Measurements from ENCODE around the gene LILRA5.

Gene LILRA5

GRCh38 chr19:54343868-54344267 is 30.9 kb upstream of the LILRA5 start:
- Histone ChIP-seq H3K4me1 (ENCODE audit: control insufficient read depth, low read depth, low read length) (no peaks in the 10 kb centered on the region), H3K27me3 (ENCODE audit: control insufficient read depth, insufficient read depth, low read length) (no peaks in the 10 kb centered on the region)

GRCh38 chr19:54341295-54341694 is 28.3 kb upstream of the LILRA5 start:
- no peak overlapping the region for H3K9ac ChIP-seq (ENCODE audit: low read length)
- no peaks in the 10 kb centered on the region for H3K27me3 ChIP-seq (ENCODE audit: control insufficient read depth, insufficient read depth, low read length)
- H3K36me3 ChIP-seq (ENCODE audit: control insufficient read depth, low read depth, low read length), result no peaks in the 10 kb centered on the region
- no peak overlapping the region for H3K27ac ChIP-seq (ENCODE audit: low read length)
- no peaks in the 10 kb centered on the region for H3K9me3 ChIP-seq (ENCODE audit: control insufficient read depth, low read depth, low read length)
- no peaks in the 10 kb centered on the region for H3K4me1 ChIP-seq (ENCODE audit: control insufficient read depth, low read depth, low read length)
- no peak overlapping the region for H3K4me3 ChIP-seq (ENCODE audit: low read length)

More at GRCh38 chr19:54343868-54344267, 30.9 kb upstream of the LILRA5 start:
- Histone ChIP-seq H3K9ac (ENCODE audit: low read length) (no peak overlapping the region), H3K4me3 (ENCODE audit: low read length) (no peak overlapping the region), H3K36me3 (ENCODE audit: control insufficient read depth, low read depth, low read length) (no peaks in the 10 kb centered on the region), H3K9me3 (ENCODE audit: control insufficient read depth, low read depth, low read length) (no peaks in the 10 kb centered on the region), H3K27ac (ENCODE audit: low read length) (no peak overlapping the region)

GRCh38 chr19:54339646-54340358 is 26.8 kb upstream of the LILRA5 start:
- Histone ChIP-seq H3K4me1 (ENCODE audit: control insufficient read depth, low read depth, low read length) (no peaks in the 10 kb centered on the region), H3K9ac (ENCODE audit: low read length) (no peak overlapping the region), H3K4me3 (ENCODE audit: low read length) (no peak overlapping the region), H3K27me3 (ENCODE audit: control insufficient read depth, insufficient read depth, low read length) (no peaks in the 10 kb centered on the region), H3K27ac (ENCODE audit: low read length) (no peak overlapping the region), H3K9me3 (ENCODE audit: control insufficient read depth, low read depth, low read length) (no peaks in the 10 kb centered on the region), H3K36me3 (ENCODE audit: control insufficient read depth, low read depth, low read length) (no peaks in the 10 kb centered on the region)

- H3K27ac ChIP-seq (ENCODE audit: low read length), result no peak overlapping the region
- H3K9ac ChIP-seq (ENCODE audit: low read length), result no peak overlapping the region
- no peaks in the 10 kb centered on the region for H3K27me3 ChIP-seq (ENCODE audit: control insufficient read depth, insufficient read depth, low read length)
- H3K9me3 ChIP-seq (ENCODE audit: control insufficient read depth, low read depth, low read length), result no peaks in the 10 kb centered on the region
- no peaks in the 10 kb centered on the region for H3K36me3 ChIP-seq (ENCODE audit: control insufficient read depth, low read depth, low read length)
- H3K4me1 ChIP-seq (ENCODE audit: control insufficient read depth, low read depth, low read length), result no peaks in the 10 kb centered on the region
- no peak overlapping the region for H3K4me3 ChIP-seq (ENCODE audit: low read length)
Measured at GRCh38 chr19:54338521-54338920, 25.6 kb upstream of the LILRA5 start.

DNA sequence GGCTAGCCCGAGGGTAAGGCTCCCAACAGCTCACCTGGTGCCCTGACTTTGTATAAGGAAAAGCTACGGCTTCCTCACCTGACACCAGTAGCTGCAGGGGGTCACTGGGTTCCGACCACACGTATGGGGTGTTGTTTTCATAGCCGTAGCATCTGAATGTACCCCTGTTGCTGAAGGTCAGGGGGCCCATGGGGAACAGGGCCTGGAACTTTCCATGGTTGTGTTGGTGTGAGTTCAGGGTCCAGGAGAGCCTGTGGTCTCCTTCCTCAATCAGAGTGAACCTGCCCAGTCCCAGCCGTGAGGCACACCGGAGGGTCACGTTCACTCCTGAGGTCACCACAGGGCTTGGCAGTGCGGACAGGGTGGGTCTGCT is 24.9 kb upstream of the LILRA5 start:
- no peaks in the 10 kb centered on the region for H3K27me3 ChIP-seq (ENCODE audit: control insufficient read depth, insufficient read depth, low read length)
- no peak overlapping the region for H3K4me3 ChIP-seq (ENCODE audit: low read length)
- H3K9me3 ChIP-seq (ENCODE audit: control insufficient read depth, low read depth, low read length), result no peaks in the 10 kb centered on the region
- H3K4me1 ChIP-seq (ENCODE audit: control insufficient read depth, low read depth, low read length), result no peaks in the 10 kb centered on the region
- no peaks in the 10 kb centered on the region for H3K36me3 ChIP-seq (ENCODE audit: control insufficient read depth, low read depth, low read length)
- H3K27ac ChIP-seq (ENCODE audit: low read length), result no peak overlapping the region
- H3K9ac ChIP-seq (ENCODE audit: low read length), result no peak overlapping the region

GRCh38 chr19:54336893-54337857 is 24.2 kb upstream of the LILRA5 start:
- no peaks in the 10 kb centered on the region for H3K27me3 ChIP-seq (ENCODE audit: control insufficient read depth, insufficient read depth, low read length)
- H3K9me3 ChIP-seq (ENCODE audit: control insufficient read depth, low read depth, low read length), result no peaks in the 10 kb centered on the region
- H3K36me3 ChIP-seq (ENCODE audit: control insufficient read depth, low read depth, low read length), result no peaks in the 10 kb centered on the region
- no peaks in the 10 kb centered on the region for H3K4me1 ChIP-seq (ENCODE audit: control insufficient read depth, low read depth, low read length)
- H3K4me3 ChIP-seq (ENCODE audit: low read length), result no peak overlapping the region
- no peak overlapping the region for H3K9ac ChIP-seq (ENCODE audit: low read length)
- no peak overlapping the region for H3K27ac ChIP-seq (ENCODE audit: low read length)

GRCh38 chr19:54335979-54336892 is 23.3 kb upstream of the LILRA5 start:
- Histone ChIP-seq H3K9ac (ENCODE audit: low read length) (no peak overlapping the region), H3K27me3 (ENCODE audit: control insufficient read depth, insufficient read depth, low read length) (no peaks in the 10 kb centered on the region), H3K36me3 (ENCODE audit: control insufficient read depth, low read depth, low read length) (no peaks in the 10 kb centered on the region), H3K4me1 (ENCODE audit: control insufficient read depth, low read depth, low read length) (no peaks in the 10 kb centered on the region), H3K4me3 (ENCODE audit: low read length) (no peak overlapping the region), H3K9me3 (ENCODE audit: control insufficient read depth, low read depth, low read length) (no peaks in the 10 kb centered on the region), H3K27ac (ENCODE audit: low read length) (no peak overlapping the region)

- Histone ChIP-seq H3K9me3 (ENCODE audit: control insufficient read depth, low read depth, low read length) (no peaks in the 10 kb centered on the region), H3K4me1 (ENCODE audit: control insufficient read depth, low read depth, low read length) (no peaks in the 10 kb centered on the region), H3K27ac (ENCODE audit: low read length) (no peak overlapping the region), H3K4me3 (ENCODE audit: low read length) (no peak overlapping the region), H3K27me3 (ENCODE audit: control insufficient read depth, insufficient read depth, low read length) (no peaks in the 10 kb centered on the region), H3K36me3 (ENCODE audit: control insufficient read depth, low read depth, low read length) (no peaks in the 10 kb centered on the region), H3K9ac (ENCODE audit: low read length) (no peak overlapping the region)
Measured at GRCh38 chr19:54335164-54335563, 22.2 kb upstream of the LILRA5 start.

DNA sequence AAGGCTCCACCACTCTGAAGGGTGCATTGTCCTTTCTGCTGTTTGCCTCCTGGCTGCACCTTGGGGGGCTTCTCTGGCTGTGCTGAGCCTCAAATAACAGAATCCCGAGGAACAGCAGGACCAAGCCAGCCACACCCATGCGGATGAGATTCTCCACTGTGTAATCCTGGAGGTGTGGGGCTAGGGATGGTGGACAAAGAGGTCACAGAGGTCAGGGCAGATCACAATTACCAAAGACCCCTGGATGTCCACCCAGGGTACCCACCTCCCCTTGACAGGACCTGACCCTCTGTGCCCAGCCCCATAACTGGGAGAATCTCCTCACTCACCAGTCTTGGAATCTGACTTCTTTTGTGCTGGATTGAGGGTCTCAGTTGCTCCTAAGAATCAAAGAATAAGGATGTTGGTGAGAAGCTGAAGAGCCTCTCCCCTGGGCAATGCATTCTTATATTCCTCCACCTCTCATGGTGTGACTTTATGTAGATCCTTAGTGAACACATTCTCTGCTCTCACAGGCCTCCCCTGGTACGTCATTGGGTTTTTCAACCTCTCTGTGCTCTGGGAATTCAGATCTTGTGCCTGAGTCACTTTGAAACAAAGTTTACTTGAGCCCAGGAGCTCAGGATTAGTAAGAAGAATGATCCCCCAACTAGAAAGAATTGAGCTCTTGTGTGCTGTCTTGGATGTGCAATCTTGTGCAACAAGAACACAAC is 20.8 kb upstream of the LILRA5 start:
- H3K9me3 ChIP-seq (ENCODE audit: control insufficient read depth, low read depth, low read length), result no peaks in the 10 kb centered on the region
- no peak overlapping the region for H3K4me3 ChIP-seq (ENCODE audit: low read length)
- no peaks in the 10 kb centered on the region for H3K36me3 ChIP-seq (ENCODE audit: control insufficient read depth, low read depth, low read length)
- no peaks in the 10 kb centered on the region for H3K27me3 ChIP-seq (ENCODE audit: control insufficient read depth, insufficient read depth, low read length)
- no peak overlapping the region for H3K27ac ChIP-seq (ENCODE audit: low read length)
- H3K4me1 ChIP-seq (ENCODE audit: control insufficient read depth, low read depth, low read length), result no peaks in the 10 kb centered on the region
- no peak overlapping the region for H3K9ac ChIP-seq (ENCODE audit: low read length)

- no peaks in the 10 kb centered on the region for H3K9me3 ChIP-seq (ENCODE audit: control insufficient read depth, low read depth, low read length)
- no peak overlapping the region for H3K27ac ChIP-seq (ENCODE audit: low read length)
- no peaks in the 10 kb centered on the region for H3K27me3 ChIP-seq (ENCODE audit: control insufficient read depth, insufficient read depth, low read length)
- H3K36me3 ChIP-seq (ENCODE audit: control insufficient read depth, low read depth, low read length), result no peaks in the 10 kb centered on the region
- no peak overlapping the region for H3K4me3 ChIP-seq (ENCODE audit: low read length)
- H3K9ac ChIP-seq (ENCODE audit: low read length), result no peak overlapping the region
- no peaks in the 10 kb centered on the region for H3K4me1 ChIP-seq (ENCODE audit: control insufficient read depth, low read depth, low read length)
Measured at GRCh38 chr19:54332149-54332548, 19.2 kb upstream of the LILRA5 start.

DNA sequence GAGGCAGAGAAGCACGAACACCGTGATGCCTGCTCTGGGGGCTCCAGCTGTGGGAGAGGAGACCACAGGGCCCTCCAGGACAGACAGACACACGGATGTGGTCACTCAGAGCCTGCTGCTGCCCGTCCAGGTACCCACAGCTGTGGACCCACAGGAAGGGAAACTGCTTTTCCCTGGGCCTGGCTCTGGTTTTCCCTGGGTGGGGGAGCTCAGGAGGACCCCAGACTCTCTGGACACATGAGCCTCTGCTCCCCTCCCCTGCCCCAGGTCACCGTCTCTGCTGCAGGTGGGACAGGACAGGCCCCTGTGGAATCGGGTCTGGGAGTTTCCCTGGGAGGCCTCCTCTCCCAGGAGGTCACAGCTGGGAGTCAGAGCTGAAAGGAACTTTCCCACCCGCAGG is 18.7 kb upstream of the LILRA5 start:
- Histone ChIP-seq H3K27me3 (ENCODE audit: control insufficient read depth, insufficient read depth, low read length) (no peaks in the 10 kb centered on the region), H3K4me3 (ENCODE audit: low read length) (no peak overlapping the region), H3K9me3 (ENCODE audit: control insufficient read depth, low read depth, low read length) (no peaks in the 10 kb centered on the region), H3K4me1 (ENCODE audit: control insufficient read depth, low read depth, low read length) (no peaks in the 10 kb centered on the region), H3K27ac (ENCODE audit: low read length) (no peak overlapping the region), H3K9ac (ENCODE audit: low read length) (no peak overlapping the region), H3K36me3 (ENCODE audit: control insufficient read depth, low read depth, low read length) (no peaks in the 10 kb centered on the region)
